ENCODE results near the gene FRMPD4.

FRMPD4 gene

GRCh38 chrX:12367254-12367653 is 229.0 kb downstream of the FRMPD4 start:
- no peak for DNase-seq (ENCODE audit: low spot score)

DNA sequence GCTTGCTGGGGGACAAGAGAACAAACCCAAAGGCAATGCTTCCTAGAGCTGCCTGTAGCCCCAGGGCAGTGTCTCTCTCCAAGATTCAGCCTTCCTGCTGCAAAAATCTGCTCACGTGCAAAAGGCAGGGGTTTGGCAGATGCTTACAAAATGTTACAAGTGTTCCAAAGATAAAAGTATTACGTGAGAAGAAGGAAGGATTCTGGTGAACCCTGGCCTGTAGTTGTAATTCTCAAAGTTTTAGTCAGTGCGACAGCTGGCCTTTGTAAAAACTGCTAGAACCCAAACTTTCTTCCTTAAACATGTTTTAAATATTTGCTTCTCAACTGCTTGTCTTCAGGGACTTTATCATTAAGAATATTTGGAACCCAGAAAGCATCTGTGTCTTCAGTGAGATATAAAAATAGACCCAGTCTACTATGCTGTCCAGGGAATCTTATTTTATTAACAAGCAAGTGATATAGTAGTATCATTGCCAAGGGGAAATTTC is 232.3 kb downstream of the FRMPD4 start:
- no peak for DNase-seq (ENCODE audit: low spot score)

DNA sequence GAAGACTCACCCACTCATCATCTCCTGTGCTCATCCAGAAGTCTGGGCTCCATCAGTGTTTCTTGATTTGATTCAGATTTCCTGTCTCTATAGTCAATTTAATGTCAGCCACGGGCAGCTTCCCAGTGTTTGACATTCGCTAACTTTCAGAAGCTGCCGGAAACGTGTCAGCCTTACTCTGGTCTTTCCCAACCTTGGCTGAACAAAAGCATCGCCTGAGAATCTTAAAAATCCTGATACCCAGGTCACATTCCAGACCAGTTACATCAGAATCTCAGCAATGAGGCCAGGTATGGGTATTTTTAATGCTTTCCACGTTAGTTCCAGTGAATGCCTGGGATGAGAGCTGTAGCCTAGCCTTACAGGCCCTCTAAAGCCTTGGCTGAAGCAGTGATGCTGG is 233.8 kb downstream of the FRMPD4 start:
- DNase-seq (ENCODE audit: low spot score), result no peak

GRCh38 chrX:12374286-12374685 is 236.0 kb downstream of the FRMPD4 start:
- no peak for DNase-seq (ENCODE audit: low spot score)

DNA sequence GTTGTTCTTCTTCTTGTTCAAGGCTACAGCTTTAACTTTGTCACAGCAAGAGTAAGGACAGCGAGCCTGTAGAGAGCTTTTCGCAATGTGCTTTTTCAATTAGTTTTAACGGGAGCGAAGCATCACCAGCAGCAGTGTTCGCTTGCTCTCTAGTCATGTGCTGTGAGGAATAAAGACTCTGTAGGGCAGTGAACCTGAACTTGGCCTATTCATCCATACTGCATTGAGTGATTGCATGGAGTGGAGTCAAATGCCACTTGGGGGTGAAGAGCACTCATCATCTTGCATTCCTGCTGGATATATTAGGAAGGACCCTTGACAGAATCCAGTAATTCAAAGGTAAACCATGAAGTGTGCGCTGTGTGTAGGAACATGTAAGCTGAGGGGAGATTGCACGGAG is 240.0 kb downstream of the FRMPD4 start:
- no peak for DNase-seq (ENCODE audit: low spot score)

GRCh38 chrX:12378706-12379105 is 240.4 kb downstream of the FRMPD4 start:
- DNase-seq (ENCODE audit: low spot score), result no peak

DNA sequence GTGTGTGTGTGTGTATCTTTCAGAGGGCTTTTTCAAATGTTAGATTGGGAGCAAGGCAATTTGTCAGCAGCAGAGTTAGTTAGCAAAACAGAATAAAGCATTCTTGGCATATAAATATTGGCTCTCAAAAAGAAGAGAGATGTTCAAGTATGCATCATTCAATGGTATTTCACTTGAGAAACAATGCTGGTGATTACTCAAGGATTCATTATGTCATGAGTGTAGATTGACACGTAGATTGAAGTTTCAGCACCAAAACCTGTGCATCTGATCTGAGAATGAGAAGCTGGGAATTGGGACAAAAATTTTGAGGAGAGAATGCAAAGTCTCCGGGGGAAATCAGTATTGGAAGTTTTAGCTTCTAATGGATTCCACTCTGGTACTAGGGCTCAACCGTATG is 241.4 kb downstream of the FRMPD4 start:
- no peak for DNase-seq (ENCODE audit: low spot score)

- DNase-seq (ENCODE audit: low spot score), result no peak
Observed at GRCh38 chrX:12383196-12383595, 244.9 kb downstream of the FRMPD4 start.

GRCh38 chrX:12390301-12390700 is 252.0 kb downstream of the FRMPD4 start:
- DNase-seq (ENCODE audit: low spot score), result no peak

DNA sequence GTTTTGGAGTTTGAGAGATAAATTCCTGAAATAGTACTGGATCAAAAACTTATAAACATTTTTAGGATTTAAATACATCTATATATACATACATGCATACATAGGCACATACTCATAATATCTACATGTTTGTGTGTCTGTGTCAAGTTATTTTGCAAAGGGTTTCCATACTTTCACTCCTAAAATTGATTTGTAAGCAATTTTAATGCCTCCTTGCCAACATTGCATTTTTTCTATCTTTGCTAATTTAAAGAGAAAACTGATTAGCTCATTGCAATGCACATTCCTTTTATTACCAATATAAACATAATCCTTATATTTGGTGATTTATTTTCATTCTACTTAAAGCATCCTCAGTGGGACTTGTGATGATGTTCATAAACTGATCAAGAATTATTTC is 258.3 kb downstream of the FRMPD4 start:
- DNase-seq (ENCODE audit: low spot score), result no peak

GRCh38 chrX:12400218-12400617 is 261.9 kb downstream of the FRMPD4 start:
- DNase-seq (ENCODE audit: low spot score), result no peak

- no peak for DNase-seq (ENCODE audit: low spot score)
Observed at GRCh38 chrX:12401252-12401651, 263.0 kb downstream of the FRMPD4 start.

GRCh38 chrX:12403474-12404082 is 265.3 kb downstream of the FRMPD4 start:
- no peak for DNase-seq (ENCODE audit: low spot score)

DNA sequence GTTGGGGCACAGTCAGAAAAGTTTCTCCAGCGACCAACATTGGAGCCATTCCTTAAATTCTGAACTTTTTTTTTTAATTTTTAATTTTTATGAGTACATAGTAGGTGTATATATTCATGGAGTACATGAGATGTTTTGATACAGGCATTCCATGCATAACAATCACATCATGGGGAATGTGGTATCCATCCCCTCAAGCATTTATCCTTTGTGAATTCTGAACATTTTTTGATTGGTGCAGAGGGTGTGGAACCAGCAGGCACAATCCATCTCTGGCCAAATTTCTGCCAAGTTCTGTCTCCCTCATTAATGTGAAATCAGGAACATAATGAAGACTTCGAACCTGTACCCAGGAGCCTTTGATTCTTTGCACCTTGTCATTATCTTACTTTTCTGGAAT is 267.0 kb downstream of the FRMPD4 start:
- no peak for DNase-seq (ENCODE audit: low spot score)

DNA sequence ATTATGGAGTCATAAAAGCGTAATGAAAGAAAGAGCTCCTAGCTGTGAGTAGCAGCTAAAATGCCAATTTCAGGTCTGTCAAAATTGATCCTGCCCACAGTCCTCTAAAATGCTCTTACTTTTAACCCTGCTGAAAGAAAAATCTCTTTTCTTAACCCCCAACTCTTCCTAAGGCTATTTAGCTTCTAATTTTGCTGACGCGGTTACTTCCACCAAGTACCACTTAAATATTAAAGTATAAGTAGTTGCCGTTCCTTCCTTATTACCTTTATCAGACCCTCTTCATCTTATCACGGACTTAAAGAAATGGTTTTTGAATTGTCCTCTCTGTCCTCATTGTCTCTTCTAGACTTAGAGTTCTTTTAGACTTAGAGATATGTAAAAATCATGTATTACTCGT is 272.2 kb downstream of the FRMPD4 start:
- no peak for DNase-seq (ENCODE audit: low spot score)

DNA sequence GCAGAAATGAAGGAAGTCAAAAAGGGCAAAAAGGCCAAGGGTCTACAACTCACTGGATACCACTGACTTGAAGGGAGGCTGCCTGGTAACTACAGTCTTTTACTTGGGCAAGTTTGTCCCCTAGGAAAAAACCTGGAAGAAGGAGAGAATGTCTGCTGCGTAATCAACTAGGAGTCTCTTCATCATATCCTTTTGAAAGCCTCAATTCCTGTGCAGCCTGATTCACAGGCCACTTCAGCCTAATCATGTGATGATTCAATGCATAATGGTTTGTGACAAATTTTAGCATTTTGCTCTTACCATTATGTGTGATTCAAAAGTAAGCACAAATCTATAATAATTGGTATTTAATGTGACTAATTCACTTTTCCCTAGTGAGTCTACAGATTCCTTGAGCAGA is 273.6 kb downstream of the FRMPD4 start:
- DNase-seq (ENCODE audit: low spot score), result no peak

- DNase-seq (ENCODE audit: low spot score), result no peak
Observed at GRCh38 chrX:12412561-12412960, 274.3 kb downstream of the FRMPD4 start.

- no peak for DNase-seq (ENCODE audit: low spot score)
Observed at GRCh38 chrX:12419591-12419990, 281.3 kb downstream of the FRMPD4 start.

DNA sequence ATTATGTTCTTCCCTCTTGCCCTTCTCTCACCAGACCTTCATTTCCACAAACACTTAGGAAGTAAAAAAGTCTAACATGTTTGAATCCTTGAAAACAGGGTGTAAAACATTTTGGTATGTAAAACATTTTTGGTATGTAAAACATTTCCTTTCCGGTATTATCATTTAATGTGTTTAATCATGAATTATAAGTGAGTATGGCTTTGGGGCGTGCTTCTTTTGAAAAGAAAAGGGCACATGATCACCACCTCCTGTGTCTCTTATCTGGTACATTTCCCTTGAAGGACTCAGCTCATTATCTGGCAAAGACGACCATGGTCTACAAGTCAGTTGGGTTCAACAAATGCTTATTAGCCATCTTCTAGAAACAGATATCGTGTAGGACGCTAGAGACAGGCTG is 283.6 kb downstream of the FRMPD4 start:
- no peak for DNase-seq (ENCODE audit: low spot score)

DNA sequence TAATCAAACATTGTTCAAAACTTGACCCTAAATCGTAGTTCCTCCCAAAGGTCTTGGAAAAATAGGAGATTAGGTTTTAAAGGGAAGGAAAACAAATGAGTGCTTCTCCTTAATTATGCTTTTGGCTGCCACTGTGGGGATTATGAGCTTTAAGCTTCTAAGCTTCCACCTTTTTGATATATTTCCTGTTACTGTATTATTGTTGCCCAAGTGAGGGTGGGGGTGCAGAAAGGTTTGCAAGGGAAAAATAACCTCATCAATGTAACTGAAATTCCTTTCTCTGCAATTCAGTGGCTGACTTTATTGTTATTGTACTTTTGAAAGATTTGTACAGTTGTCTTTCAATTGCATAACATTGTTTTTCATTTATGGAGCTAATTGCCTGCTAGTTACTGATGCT is 285.1 kb downstream of the FRMPD4 start:
- no peak for DNase-seq (ENCODE audit: low spot score)

- DNase-seq (ENCODE audit: low spot score), result no peak
Observed at GRCh38 chrX:12425496-12425895, 287.2 kb downstream of the FRMPD4 start.

- DNase-seq (ENCODE audit: low spot score), result no peak
Observed at GRCh38 chrX:12426420-12426819, 288.1 kb downstream of the FRMPD4 start.

DNA sequence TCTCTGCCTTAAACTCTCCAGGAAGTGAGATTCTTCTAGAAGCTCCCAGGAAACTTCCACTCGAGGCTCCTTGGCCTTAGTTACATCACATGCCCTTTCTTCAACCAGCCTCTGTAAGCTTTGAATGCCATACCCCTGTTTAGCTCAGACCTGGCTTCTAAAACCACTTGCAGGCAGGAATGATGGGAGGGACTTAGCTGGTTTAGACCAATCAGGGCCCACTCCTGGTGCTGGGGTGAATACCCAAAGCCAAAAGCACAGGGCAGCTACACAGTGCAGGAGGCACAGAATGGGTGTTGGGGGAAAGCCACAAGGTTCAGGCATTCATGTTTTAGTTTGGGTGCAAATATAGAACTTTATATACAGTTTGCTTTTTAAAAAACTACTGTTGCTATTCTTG is 296.2 kb downstream of the FRMPD4 start:
- no peak for DNase-seq (ENCODE audit: low spot score)

GRCh38 chrX:12439416-12439815 is 301.1 kb downstream of the FRMPD4 start:
- DNase-seq (ENCODE audit: low spot score), result no peak

- DNase-seq (ENCODE audit: low spot score), result no peak
Observed at GRCh38 chrX:12440246-12440645, 302.0 kb downstream of the FRMPD4 start.
